ENCODE results near the gene VWA5B2.

The VWA5B2 gene

GRCh38 chr3:184209146-184209923 is 20.1 kb upstream of the VWA5B2 start:
- no peak overlapping the region for H3K4me3 ChIP-seq (ENCODE audit: low read depth, low read length)
- TF ChIP-seq, protein P1, sequence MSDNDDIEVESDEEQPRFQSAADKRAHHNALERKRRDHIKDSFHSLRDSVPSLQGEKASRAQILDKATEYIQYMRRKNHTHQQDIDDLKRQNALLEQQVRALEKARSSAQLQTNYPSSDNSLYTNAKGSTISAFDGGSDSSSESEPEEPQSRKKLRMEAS (IDR thresholded peaks at IDR 0.05; ENCODE audit: low read depth, low read length) = no peak
- TF ChIP-seq POLR2A (IDR thresholded peaks at IDR 0.05; ENCODE audit: extremely low read depth, insufficient read length) = no peak
- TF ChIP-seq MYC (IDR thresholded peaks at IDR 0.05; ENCODE audit: low read depth, low read length) = no peak
- no peak for TF ChIP-seq CTCF (IDR thresholded peaks at IDR 0.05; ENCODE audit: low read depth, low read length)
- DNase-seq (ENCODE audit: low read depth) = no peak

GRCh38 chr3:184211297-184211696 is 18.1 kb upstream of the VWA5B2 start:
- TF ChIP-seq POLR2A (IDR thresholded peaks at IDR 0.05; ENCODE audit: extremely low read depth, insufficient read length) (no peak), MYC (IDR thresholded peaks at IDR 0.05; ENCODE audit: low read depth, low read length) (no peak), CTCF (IDR thresholded peaks at IDR 0.05; ENCODE audit: low read depth, low read length) (no peak)
- TF ChIP-seq, protein P1 (IDR thresholded peaks at IDR 0.05; ENCODE audit: low read depth, low read length) = no peak
- H3K4me3 ChIP-seq (ENCODE audit: low read depth, low read length) = no peak overlapping the region
- DNase-seq (ENCODE audit: low read depth) = no peak

DNA sequence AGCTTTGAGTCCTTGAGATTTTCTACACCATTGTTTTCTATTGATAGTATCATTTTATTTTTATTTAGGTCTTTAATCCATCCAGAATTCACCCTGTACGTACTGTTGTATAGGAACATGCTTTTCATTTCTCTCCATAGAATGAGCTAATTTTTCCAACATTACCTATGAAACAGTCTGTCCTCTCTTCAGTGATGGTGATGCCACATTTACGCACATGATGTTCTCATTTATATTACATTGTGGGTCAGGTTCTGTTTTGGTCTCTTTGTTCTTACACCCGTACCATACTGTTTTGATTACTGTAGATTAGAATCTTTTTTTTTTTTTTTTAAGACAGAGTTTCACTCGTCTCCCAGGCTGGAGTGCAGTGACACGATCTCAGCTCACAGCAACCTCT is 17.7 kb upstream of the VWA5B2 start:
- TF ChIP-seq CTCF (IDR thresholded peaks at IDR 0.05; ENCODE audit: low read depth, low read length) = no peak
- no peak for TF ChIP-seq MYC (IDR thresholded peaks at IDR 0.05; ENCODE audit: low read depth, low read length)
- TF ChIP-seq, protein P1 (IDR thresholded peaks at IDR 0.05; ENCODE audit: low read depth, low read length) = no peak
- TF ChIP-seq POLR2A (IDR thresholded peaks at IDR 0.05; ENCODE audit: extremely low read depth, insufficient read length) = no peak
- no peak overlapping the region for H3K4me3 ChIP-seq (ENCODE audit: low read depth, low read length)
- DNase-seq (ENCODE audit: low read depth) = no peak

DNA sequence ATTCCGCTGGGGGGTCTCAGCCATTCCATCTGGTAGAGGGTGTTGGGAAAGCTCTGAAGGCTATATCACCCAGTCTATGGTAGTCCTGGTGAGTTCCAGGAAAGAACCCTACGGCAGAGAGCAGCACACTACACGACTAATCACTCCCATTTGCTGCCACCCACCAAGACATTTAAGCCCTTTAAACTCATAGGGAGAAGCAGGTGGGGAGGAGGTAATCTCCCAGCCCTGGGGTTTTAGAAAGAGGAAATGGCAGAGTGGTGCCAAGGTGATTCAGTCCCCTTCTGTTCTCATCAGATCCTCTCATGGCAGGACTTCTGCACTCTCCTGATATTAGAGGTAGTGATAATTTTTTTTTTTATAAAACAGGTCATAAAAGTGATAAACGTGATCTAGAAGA is 10.6 kb upstream of the VWA5B2 start:
- TF ChIP-seq MYC (IDR thresholded peaks at IDR 0.05; ENCODE audit: low read depth, low read length) = no peak
- H3K4me3 ChIP-seq (ENCODE audit: low read depth, low read length) = no peak overlapping the region
- DNase-seq (ENCODE audit: low read depth) = no peak

- H3K4me3 ChIP-seq (ENCODE audit: low read depth, low read length) = no peak overlapping the region
- no peak for DNase-seq (ENCODE audit: low read depth)
- TF ChIP-seq, protein P1 (IDR thresholded peaks at IDR 0.05; ENCODE audit: low read depth, low read length) = no peak
- no peak for TF ChIP-seq CTCF (IDR thresholded peaks at IDR 0.05; ENCODE audit: low read depth, low read length)
- no peak for TF ChIP-seq POLR2A (IDR thresholded peaks at IDR 0.05; ENCODE audit: extremely low read depth, insufficient read length)
- TF ChIP-seq MYC (IDR thresholded peaks at IDR 0.05; ENCODE audit: low read depth, low read length) = no peak
These were observed 6.9 kb upstream of the VWA5B2 start for GRCh38 chr3:184222521-184222920.

DNA sequence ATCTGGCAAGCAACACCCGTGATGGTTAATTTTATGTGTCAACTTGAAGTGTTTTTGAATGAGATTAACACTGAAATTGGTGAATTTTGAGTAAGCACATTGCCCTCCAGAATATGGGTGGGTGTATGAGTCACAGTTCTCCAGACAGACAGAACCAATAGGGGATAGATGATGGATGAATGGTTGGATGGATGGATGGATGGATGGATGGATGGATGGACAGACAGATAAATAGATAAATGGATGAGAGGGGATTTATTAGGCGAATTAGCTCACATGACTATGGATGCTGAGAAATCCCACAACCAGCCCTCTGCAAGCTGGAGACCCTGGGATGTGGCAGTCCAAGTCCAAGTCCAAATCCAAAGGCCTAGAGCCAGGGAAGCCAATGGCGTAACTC is 5.4 kb upstream of the VWA5B2 start:
- no peak for DNase-seq (ENCODE audit: low read depth)
- TF ChIP-seq MYC (IDR thresholded peaks at IDR 0.05; ENCODE audit: low read depth, low read length) (no peak), CTCF (IDR thresholded peaks at IDR 0.05; ENCODE audit: low read depth, low read length) (no peak), POLR2A (IDR thresholded peaks at IDR 0.05; ENCODE audit: extremely low read depth, insufficient read length) (no peak)
- TF ChIP-seq, protein P1 (IDR thresholded peaks at IDR 0.05; ENCODE audit: low read depth, low read length) = no peak
- H3K4me3 ChIP-seq (ENCODE audit: low read depth, low read length) = no peak overlapping the region
